ENCODE results near the gene ZFP36L2. TPM values are rescaled to one million over a fixed set of nuclear protein-coding genes. Genes with fewer than 3 reads are reported as not detected.

The ZFP36L2 gene, protein sequence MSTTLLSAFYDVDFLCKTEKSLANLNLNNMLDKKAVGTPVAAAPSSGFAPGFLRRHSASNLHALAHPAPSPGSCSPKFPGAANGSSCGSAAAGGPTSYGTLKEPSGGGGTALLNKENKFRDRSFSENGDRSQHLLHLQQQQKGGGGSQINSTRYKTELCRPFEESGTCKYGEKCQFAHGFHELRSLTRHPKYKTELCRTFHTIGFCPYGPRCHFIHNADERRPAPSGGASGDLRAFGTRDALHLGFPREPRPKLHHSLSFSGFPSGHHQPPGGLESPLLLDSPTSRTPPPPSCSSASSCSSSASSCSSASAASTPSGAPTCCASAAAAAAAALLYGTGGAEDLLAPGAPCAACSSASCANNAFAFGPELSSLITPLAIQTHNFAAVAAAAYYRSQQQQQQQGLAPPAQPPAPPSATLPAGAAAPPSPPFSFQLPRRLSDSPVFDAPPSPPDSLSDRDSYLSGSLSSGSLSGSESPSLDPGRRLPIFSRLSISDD
- 20.0 to 27.7 TPM (median 24.5 TPM) in 5 replicates for total RNA-seq (2022; extraction: Qiagen RNA extraction; ENCODE audit: low read depth)

DNA sequence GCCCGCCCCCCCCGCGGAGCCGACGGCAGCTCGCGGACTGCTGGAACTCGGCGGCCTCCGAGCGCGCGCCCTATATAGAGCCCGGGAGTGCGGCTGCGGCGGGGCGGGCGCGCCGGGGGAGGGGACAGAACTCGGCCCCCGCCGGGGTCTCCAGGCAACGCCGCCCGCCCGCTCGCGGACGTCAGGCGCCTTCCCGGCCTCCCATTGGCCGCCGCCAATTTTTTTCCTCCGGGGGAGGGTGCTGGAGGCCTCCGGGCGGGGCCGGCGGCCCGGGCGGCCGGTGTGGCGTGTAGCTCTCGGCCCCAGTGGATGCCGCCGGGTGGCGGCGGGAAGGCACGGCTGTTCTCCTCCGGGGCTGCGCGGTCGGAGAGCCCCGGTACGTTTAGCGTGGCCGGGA is at the start of gene ZFP36L2:
TSS of gene ZFP36L2 (minus strand) at position 49 of the 397 bp plus-strand sequence. CDS start 291 bp downstream, outside the sequence.

